HCT116 (cell line): ENCODE measurements around the gene E2F6.

Experiments
- CTCF ChIP-seq, 3 experiments: fragments of 200-600 bp in 1 of 3; sonication (generic) in 1 of 3; IDR thresholded peaks in 2 of 3; conservative IDR thresholded peaks in 1 of 3; 2 replicates each; pipeline ENCODE4 v1.5.1; 2012 to 2017; ENCODE audit warnings: low read depth in 2 of 3, low read length in 2 of 3, antibody characterized with exemption in 1 of 3, borderline replicate concordance in 1 of 3, control low read depth in 1 of 3, mild to moderate bottlenecking in 1 of 3, mixed read lengths in 1 of 3, mixed run types in 1 of 3, moderate library complexity in 1 of 3; ENCODE audit not compliant: insufficient read depth in 1 of 3
- EZH2 ChIP-seq: fragments of 200-600 bp; sonication (generic); IDR thresholded peaks from 2 replicates; pipeline ENCODE4 v1.6.1; 2017; ENCODE audit warnings: antibody characterized with exemption, mixed run types
- JUND ChIP-seq: IDR thresholded peaks from 2 replicates; pipeline ENCODE4 v1.6.1; 2012
- POLR2A ChIP-seq: IDR thresholded peaks from 2 replicates; pipeline ENCODE4 v1.7.0; 2011; ENCODE audit warnings: borderline replicate concordance; ENCODE audit not compliant: insufficient read depth, insufficient read length; ENCODE audit errors: extremely low read depth
- RAD21 ChIP-seq: IDR thresholded peaks from 2 replicates; pipeline ENCODE4 v1.6.1; 2012; ENCODE audit warnings: low read depth, mild to moderate bottlenecking
- YY1 ChIP-seq: IDR thresholded peaks from 2 replicates; pipeline ENCODE4 v1.6.1; 2011; ENCODE audit warnings: low read length, low read depth, moderate library complexity, mild to moderate bottlenecking; ENCODE audit not compliant: insufficient replicate concordance; ENCODE audit errors: extremely low read depth
- TF ChIP-seq, protein P1 (sequence below): IDR thresholded peaks from 2 replicates; pipeline ENCODE4 v1.6.1; 2012
- TF ChIP-seq, protein P2 (sequence below): IDR thresholded peaks from 2 replicates; pipeline ENCODE4 v1.6.1; 2011; ENCODE audit warnings: mild to moderate bottlenecking, low read length, moderate library complexity; ENCODE audit not compliant: insufficient replicate concordance; ENCODE audit errors: extremely low read depth

DNA sequence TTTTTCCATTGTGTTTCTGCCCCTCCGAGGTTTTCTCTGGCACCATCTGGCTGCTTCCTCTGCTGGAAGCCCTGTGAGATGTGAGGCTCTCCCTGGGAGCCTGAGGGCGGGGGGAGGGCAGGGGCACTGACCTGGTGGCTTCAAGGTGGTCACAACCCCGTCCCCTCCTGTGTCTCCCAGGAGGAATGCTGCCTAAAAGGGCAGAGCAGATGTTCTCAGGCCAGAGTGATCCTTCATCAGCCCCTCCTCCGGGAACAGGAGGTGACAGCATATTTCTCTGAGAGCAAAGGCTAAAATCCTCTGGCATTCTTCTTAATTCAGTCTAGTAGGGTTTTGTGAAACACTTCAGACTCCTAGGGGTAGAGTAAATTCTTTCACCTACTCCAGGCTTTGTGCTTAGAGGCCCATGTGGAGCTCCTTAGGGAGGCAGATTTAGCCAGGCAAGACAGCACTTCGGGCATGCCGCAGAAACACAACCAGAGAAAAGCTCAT is 49.6 kb upstream of the E2F6 start:
- TF ChIP-seq CTCF (IDR thresholded peaks at IDR 0.05 in 2 of 3, conservative IDR thresholded peaks at IDR 0.05 in 1 of 3; ENCODE audit: borderline replicate concordance in 1 of 3, insufficient read depth in 1 of 3, low read depth in 2 of 3, low read length in 2 of 3) (no peak), YY1 (no peak), POLR2A (no peak), RAD21 (no peak), JUND (no peak), EZH2 (no peak)
- TF ChIP-seq, protein P1, sequence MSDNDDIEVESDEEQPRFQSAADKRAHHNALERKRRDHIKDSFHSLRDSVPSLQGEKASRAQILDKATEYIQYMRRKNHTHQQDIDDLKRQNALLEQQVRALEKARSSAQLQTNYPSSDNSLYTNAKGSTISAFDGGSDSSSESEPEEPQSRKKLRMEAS = no peak
- TF ChIP-seq, protein P2, sequence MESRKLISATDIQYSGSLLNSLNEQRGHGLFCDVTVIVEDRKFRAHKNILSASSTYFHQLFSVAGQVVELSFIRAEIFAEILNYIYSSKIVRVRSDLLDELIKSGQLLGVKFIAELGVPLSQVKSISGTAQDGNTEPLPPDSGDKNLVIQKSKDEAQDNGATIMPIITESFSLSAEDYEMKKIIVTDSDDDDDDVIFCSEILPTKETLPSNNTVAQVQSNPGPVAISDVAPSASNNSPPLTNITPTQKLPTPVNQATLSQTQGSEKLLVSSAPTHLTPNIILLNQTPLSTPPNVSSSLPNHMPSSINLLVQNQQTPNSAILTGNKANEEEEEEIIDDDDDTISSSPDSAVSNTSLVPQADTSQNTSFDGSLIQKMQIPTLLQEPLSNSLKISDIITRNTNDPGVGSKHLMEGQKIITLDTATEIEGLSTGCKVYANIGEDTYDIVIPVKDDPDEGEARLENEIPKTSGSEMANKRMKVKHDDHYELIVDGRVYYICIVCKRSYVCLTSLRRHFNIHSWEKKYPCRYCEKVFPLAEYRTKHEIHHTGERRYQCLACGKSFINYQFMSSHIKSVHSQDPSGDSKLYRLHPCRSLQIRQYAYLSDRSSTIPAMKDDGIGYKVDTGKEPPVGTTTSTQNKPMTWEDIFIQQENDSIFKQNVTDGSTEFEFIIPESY = no peak
